Calu3 (cell line): Measurements from ENCODE around the gene CFAP73. TPM values are rescaled to one million over a fixed set of nuclear protein-coding genes. Genes with fewer than 3 reads are reported as not detected.

Experiments used
- BruUV-seq: library from RNA; stranded (reverse); fragments of 400-500 nt; replicated peaks from 2 replicates; lab custom pipeline; 2021; lab: Mats Ljungman, UMichigan
- CTCF ChIA-PET: fragments of 300-600 bp; sonication (Branson Sonifier 250); formaldehyde crosslinking; loops from one replicate; lab custom pipeline; 2022; ENCODE audit warnings: antibody characterized with exemption; lab: Charles Lee
- DNase-seq: peaks from one replicate; pipeline ENCODE4 v3.0.0; 2022
- H3K27ac Mint-ChIP-seq: one replicate; pipeline ENCODE4 v1.8.0; 2022; ENCODE audit warnings: mixed read lengths; ENCODE audit not compliant: unreplicated experiment
- H3K27me3 Mint-ChIP-seq: one replicate; pipeline ENCODE4 v1.8.0; 2022; ENCODE audit warnings: mixed read lengths; ENCODE audit not compliant: unreplicated experiment
- H3K36me3 Mint-ChIP-seq: one replicate; pipeline ENCODE4 v1.8.0; 2022; ENCODE audit warnings: mild to moderate bottlenecking, moderate library complexity, mixed read lengths; ENCODE audit not compliant: insufficient read depth, unreplicated experiment
- H3K4me1 Mint-ChIP-seq: one replicate; pipeline ENCODE4 v1.8.0; 2022; ENCODE audit warnings: mild to moderate bottlenecking, low read depth, mixed read lengths; ENCODE audit not compliant: unreplicated experiment
- H3K4me3 Mint-ChIP-seq: one replicate; pipeline ENCODE4 v1.8.0; 2022; ENCODE audit warnings: mild to moderate bottlenecking, low read depth, moderate library complexity, mixed read lengths; ENCODE audit not compliant: unreplicated experiment
- H3K9me3 Mint-ChIP-seq: one replicate; pipeline ENCODE4 v1.8.0; 2022; ENCODE audit warnings: low read depth, mixed read lengths; ENCODE audit not compliant: unreplicated experiment
- intact Hi-C: fragments of 100-400 bp; cut with micrococcal nuclease; formaldehyde crosslinking; loops from one replicate; pipeline ENCODE4 v1.10.0; 2022; ENCODE audit not compliant: unreplicated experiment
- total RNA-seq: library from RNA; stranded (reverse); gene quantifications from 2 replicates; pipeline ENCODE4 v1.2.3, GENCODE V29; 2022
- TF ChIP-seq, protein P1 (sequence below): fragments of 200-600 bp; IDR thresholded peaks from one replicate; pipeline ENCODE4 v1.8.0; 2022; ENCODE audit warnings: antibody characterized with exemption; ENCODE audit not compliant: unreplicated experiment

The CFAP73 gene
- total RNA-seq, 1 experiment from 2014 or later, result 3.2 TPM

- CTCF ChIA-PET, result no interaction called here
- Mint-ChIP-seq H3K27me3 (no peaks in the 10 kb centered on the region), H3K36me3 (peaks cover 73% of the 10 kb centered on the region), H3K4me1 (no peaks in the 10 kb centered on the region), H3K9me3 (no peaks in the 10 kb centered on the region), H3K27ac (no peak overlapping the region), H3K4me3 (no peak overlapping the region)
- no TSS peak for BruUV-seq
- TF ChIP-seq, protein P1, sequence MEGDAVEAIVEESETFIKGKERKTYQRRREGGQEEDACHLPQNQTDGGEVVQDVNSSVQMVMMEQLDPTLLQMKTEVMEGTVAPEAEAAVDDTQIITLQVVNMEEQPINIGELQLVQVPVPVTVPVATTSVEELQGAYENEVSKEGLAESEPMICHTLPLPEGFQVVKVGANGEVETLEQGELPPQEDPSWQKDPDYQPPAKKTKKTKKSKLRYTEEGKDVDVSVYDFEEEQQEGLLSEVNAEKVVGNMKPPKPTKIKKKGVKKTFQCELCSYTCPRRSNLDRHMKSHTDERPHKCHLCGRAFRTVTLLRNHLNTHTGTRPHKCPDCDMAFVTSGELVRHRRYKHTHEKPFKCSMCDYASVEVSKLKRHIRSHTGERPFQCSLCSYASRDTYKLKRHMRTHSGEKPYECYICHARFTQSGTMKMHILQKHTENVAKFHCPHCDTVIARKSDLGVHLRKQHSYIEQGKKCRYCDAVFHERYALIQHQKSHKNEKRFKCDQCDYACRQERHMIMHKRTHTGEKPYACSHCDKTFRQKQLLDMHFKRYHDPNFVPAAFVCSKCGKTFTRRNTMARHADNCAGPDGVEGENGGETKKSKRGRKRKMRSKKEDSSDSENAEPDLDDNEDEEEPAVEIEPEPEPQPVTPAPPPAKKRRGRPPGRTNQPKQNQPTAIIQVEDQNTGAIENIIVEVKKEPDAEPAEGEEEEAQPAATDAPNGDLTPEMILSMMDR, result no peak
- intact Hi-C loops, result no loop called here
- DNase-seq, result no peak
These were observed 37.3 kb upstream of the CFAP73 start for GRCh38 chr12:113112043-113112899.

DNA sequence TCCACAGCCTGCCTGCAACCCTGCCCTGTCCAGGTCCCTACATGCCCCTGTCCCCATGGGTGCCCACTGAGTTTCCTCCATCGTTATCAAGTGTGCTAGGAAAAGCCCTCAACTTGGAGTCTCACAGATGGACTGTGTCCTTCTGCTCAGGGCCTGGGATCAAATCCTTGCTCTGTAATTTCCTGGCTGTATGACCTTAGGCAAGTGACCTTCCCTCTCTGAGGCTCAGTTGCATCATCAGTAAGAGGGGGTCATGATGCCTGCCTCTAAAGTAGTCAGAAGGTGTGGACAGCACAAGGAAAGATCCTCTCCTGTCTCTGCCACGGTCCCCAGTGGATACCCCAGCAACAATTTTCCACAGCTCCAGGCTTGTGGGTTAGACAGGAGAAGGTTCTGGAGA, 36.1 kb upstream of the CFAP73 start:
- Mint-ChIP-seq H3K36me3 (peaks cover 66% of the 10 kb centered on the region), H3K4me1 (no peaks in the 10 kb centered on the region), H3K4me3 (no peak overlapping the region), H3K9me3 (no peaks in the 10 kb centered on the region), H3K27me3 (no peaks in the 10 kb centered on the region), H3K27ac (no peak overlapping the region)
- intact Hi-C loops, result no loop called here
- DNase-seq, result no peak
- no TSS peak for BruUV-seq
- CTCF ChIA-PET, result no interaction called here
- TF ChIP-seq, protein P1, result no peak

GRCh38 chr12:113114447-113115178, 34.9 kb upstream of the CFAP73 start:
- intact Hi-C loops, result no loop called here
- Mint-ChIP-seq H3K9me3 (no peaks in the 10 kb centered on the region), H3K4me3 (no peak overlapping the region), H3K27ac (no peak overlapping the region), H3K4me1 (no peaks in the 10 kb centered on the region), H3K27me3 (no peaks in the 10 kb centered on the region), H3K36me3 (peaks cover 63% of the 10 kb centered on the region)
- BruUV-seq, result no TSS peak
- DNase-seq, result no peak
- CTCF ChIA-PET, result interaction anchor here (1.0 kb wide), 1 partner anchor 122 kb away, joined by 3 read pairs; no protein-coding TSS in a partner anchor
- TF ChIP-seq, protein P1, result no peak

DNA sequence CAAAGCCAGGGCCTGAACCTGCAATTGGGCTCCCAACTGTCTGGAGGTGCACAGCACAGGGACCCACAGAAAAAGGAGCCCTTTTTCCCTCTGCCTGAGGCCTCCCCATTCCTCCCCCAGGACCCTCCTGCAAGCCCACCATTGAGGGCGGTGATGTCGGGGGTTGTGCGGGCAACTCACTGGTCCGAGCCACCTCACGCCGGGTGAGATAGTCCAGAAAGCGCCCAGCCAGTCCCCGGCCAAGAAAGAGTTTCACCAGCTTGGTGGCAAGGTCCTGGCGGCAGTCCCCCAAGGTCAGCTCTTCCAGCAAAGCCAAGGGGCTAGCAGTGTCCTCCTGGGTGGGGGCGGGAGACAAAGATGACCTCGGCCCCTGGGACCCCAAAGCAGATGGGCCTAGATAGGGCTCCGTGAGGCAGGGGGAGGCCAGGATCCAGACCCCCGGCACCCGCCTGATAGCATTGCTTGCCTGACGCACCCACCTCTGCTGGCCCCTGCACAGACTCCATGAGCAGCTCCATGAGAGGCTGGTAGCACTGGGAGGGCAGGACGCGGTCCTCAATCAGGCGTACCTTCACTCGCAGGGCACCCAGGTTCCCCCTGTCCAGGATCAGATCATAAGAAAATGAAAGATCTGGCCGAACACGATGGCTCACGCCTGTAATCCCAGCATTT, 33.9 kb upstream of the CFAP73 start:
- Mint-ChIP-seq H3K4me1 (no peaks in the 10 kb centered on the region), H3K4me3 (no peak overlapping the region), H3K27me3 (no peaks in the 10 kb centered on the region), H3K36me3 (peaks cover 62% of the 10 kb centered on the region), H3K27ac (no peak overlapping the region), H3K9me3 (no peaks in the 10 kb centered on the region)
- no peak for DNase-seq
- CTCF ChIA-PET, result no interaction called here
- intact Hi-C loops, result no loop called here
- TF ChIP-seq, protein P1, result no peak
- BruUV-seq, result no TSS peak
